Measurements from ENCODE around the gene VGLL3.

The VGLL3 gene

DNA sequence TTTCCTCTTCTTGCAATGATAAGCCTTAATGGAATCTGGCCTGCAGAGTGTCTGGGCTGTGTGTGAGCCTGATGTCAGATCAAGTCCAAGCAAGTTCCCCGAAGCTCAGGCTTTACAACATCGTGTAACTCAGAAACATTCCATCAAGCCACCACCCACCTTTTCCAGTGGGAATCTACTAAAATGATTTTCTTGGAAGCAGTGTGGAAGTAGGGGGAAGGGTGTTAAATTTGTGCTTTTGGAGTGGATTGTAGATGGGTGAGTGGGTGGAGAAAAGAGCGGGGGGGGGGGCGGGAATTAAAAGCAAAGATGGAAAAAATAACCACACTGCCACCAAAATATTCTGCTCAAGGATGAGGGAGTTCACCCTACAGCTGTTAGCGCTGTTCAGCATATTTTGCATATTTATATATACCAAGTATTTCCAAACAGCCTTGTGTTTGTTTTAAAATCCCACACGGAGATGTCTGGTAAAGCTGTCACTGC, 53.6 kb downstream of the VGLL3 start:
- no peaks in the 10 kb centered on the region for H3K36me3 ChIP-seq (ENCODE audit: insufficient read depth, low read length)
- no peak for TF ChIP-seq POLR2AphosphoS5 (IDR thresholded peaks at IDR 0.05; ENCODE audit: borderline replicate concordance, low read depth, low read length)
- TF ChIP-seq EZH2 (IDR thresholded peaks at IDR 0.05): no peak
- TF ChIP-seq FOXP2 (optimal IDR thresholded peaks at IDR 0.05; ENCODE audit: control extremely low read depth, extremely low read length, insufficient read depth): no peak
- no peak for DNase-seq (ENCODE audit: low read depth, low spot score)

DNA sequence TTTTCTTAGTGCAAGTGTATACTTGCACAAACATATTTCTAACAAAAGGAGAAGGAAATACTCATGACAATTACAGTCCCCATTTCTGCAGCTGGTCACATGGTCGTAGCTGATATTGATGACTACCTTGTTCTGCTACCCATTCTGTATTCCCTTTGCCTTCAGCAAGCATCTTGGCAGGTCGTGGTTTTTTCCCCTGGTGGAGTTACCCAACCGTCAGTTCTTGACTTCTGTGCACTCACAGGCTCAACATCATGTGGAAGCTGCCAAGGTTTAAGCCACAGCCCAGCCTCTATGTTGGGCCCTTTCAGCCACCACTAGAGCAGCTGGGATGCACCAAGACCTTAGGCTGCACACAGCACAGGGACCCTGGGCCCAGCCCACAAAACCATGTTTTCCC, 56.1 kb downstream of the VGLL3 start:
- TF ChIP-seq EZH2 (IDR thresholded peaks at IDR 0.05): no peak
- H3K36me3 ChIP-seq (ENCODE audit: insufficient read depth, low read length): no peaks in the 10 kb centered on the region
- no peak overlapping the region for H3K4me3 ChIP-seq
- H3K9ac ChIP-seq (ENCODE audit: insufficient read length): no peak overlapping the region
- no peaks in the 10 kb centered on the region for H3K9me3 ChIP-seq (ENCODE audit: low read depth, low read length)
- H3K27ac ChIP-seq: no peak overlapping the region
- DNase-seq (ENCODE audit: low read depth, low spot score): no peak

More for the DNA sequence above, 53.6 kb downstream of the VGLL3 start:
- Histone ChIP-seq H3K9ac (ENCODE audit: insufficient read length) (no peak overlapping the region), H3K27ac (no peak overlapping the region), H3K4me3 (no peak overlapping the region), H3K9me3 (ENCODE audit: low read depth, low read length) (no peaks in the 10 kb centered on the region)

DNA sequence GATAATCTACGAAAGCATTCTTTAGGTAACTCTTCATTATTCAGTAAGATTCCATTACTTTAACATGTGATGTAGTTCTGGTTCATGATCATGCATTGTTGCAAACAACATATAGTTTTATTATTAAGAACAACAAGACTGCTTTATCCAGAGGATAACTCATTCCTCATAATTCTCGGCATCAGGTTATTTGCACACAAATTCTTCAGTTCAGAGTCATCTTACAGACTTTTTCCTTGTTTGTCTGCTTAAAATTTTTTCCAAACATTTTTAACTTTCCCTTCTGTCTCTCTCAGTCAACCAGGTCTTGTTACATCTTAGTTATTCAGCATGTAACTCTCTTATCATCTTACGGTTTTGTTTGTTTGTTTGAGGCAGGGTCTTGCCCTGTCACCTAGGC, 60.1 kb downstream of the VGLL3 start:
- no peak for TF ChIP-seq POLR2AphosphoS5 (IDR thresholded peaks at IDR 0.05; ENCODE audit: borderline replicate concordance, low read depth, low read length)
- TF ChIP-seq FOXP2 (optimal IDR thresholded peaks at IDR 0.05; ENCODE audit: control extremely low read depth, extremely low read length, insufficient read depth): no peak
- TF ChIP-seq EZH2 (IDR thresholded peaks at IDR 0.05): no peak
- no peak overlapping the region for H3K4me3 ChIP-seq
- H3K27ac ChIP-seq: no peak overlapping the region
- H3K36me3 ChIP-seq (ENCODE audit: insufficient read depth, low read length): no peaks in the 10 kb centered on the region
- no peaks in the 10 kb centered on the region for H3K9me3 ChIP-seq (ENCODE audit: low read depth, low read length)
- H3K9ac ChIP-seq (ENCODE audit: insufficient read length): no peak overlapping the region
- DNase-seq (ENCODE audit: low read depth, low spot score): no peak

DNA sequence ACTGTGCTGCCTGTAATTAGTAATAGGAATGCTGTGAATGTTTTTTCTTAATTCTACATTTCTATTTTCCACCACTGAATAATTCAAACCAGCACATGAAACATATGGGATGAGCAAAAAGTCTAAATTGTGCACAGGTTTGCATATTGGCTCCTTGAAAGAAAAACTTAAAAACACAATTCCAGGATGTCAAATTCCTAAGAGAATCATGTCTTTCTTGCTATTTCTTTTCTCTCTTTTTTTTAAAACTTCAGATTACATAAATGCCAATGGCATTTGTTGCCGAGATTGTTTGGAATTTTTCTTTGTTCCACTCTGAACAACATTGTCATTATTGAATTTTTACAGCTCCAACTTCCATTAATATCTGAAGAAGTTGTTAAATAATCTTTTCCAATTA, 60.8 kb downstream of the VGLL3 start:
- TF ChIP-seq POLR2AphosphoS5 (IDR thresholded peaks at IDR 0.05; ENCODE audit: borderline replicate concordance, low read depth, low read length) (no peak), EZH2 (IDR thresholded peaks at IDR 0.05) (no peak)
- Histone ChIP-seq H3K27ac (no peak overlapping the region), H3K4me3 (no peak overlapping the region), H3K9me3 (ENCODE audit: low read depth, low read length) (no peaks in the 10 kb centered on the region), H3K36me3 (ENCODE audit: insufficient read depth, low read length) (no peaks in the 10 kb centered on the region), H3K9ac (ENCODE audit: insufficient read length) (no peak overlapping the region)
- no peak for DNase-seq (ENCODE audit: low read depth, low spot score)

DNA sequence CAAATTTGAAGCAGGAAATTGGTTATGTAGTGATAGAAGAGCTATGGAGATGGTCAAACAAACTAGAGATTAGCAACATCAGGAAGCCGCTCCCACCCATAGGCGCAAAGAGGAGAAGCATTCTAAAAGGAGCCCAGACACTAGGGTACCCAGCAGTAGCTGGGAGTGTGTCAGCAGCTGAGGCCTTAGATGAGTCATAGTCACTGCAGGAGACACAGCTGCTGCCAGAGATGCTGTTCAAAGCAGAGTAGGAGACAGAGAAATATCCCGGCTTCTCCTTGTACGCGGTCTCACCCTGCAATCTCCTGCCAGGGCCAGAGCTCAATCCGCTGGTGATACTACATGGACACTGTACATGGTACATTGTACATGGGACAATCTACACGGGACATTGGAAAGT, 61.9 kb downstream of the VGLL3 start:
- no peak for TF ChIP-seq FOXP2 (optimal IDR thresholded peaks at IDR 0.05; ENCODE audit: control extremely low read depth, extremely low read length, insufficient read depth)
- TF ChIP-seq EZH2 (IDR thresholded peaks at IDR 0.05): no peak
- no peak for TF ChIP-seq POLR2AphosphoS5 (IDR thresholded peaks at IDR 0.05; ENCODE audit: borderline replicate concordance, low read depth, low read length)
- Histone ChIP-seq H3K27ac (no peak overlapping the region), H3K36me3 (ENCODE audit: insufficient read depth, low read length) (no peaks in the 10 kb centered on the region), H3K9me3 (ENCODE audit: low read depth, low read length) (no peaks in the 10 kb centered on the region), H3K9ac (ENCODE audit: insufficient read length) (no peak overlapping the region), H3K4me3 (no peak overlapping the region)
- DNase-seq (ENCODE audit: low read depth, low spot score): no peak

DNA sequence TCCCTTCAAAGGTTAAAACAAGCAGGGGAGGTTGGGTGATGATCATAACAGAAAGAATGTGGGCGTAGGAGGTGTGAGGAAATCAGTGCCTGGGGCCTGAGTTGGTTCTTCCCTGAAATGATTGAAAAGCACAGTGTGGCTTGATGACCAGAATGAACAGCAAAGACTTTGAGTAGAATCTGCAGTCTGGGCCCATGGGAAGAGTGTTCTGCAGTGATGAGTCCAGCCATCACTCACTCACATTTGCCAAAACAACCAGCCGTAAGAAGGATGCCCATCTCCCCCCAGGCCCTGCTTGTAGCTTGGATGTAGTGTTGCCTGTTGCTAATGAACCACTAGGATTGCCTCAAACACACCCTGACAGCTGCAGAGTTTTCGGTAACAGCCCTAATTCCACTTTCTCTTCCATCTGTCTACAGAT, 67.9 kb downstream of the VGLL3 start:
- Histone ChIP-seq H3K36me3 (ENCODE audit: insufficient read depth, low read length) (no peaks in the 10 kb centered on the region), H3K9ac (ENCODE audit: insufficient read length) (no peak overlapping the region), H3K9me3 (ENCODE audit: low read depth, low read length) (no peaks in the 10 kb centered on the region), H3K4me3 (no peak overlapping the region), H3K27ac (no peak overlapping the region)
- TF ChIP-seq FOXP2 (optimal IDR thresholded peaks at IDR 0.05; ENCODE audit: control extremely low read depth, extremely low read length, insufficient read depth) (no peak), EZH2 (IDR thresholded peaks at IDR 0.05) (no peak), POLR2AphosphoS5 (IDR thresholded peaks at IDR 0.05; ENCODE audit: borderline replicate concordance, low read depth, low read length) (no peak)
- DNase-seq (ENCODE audit: low read depth, low spot score): no peak

DNA sequence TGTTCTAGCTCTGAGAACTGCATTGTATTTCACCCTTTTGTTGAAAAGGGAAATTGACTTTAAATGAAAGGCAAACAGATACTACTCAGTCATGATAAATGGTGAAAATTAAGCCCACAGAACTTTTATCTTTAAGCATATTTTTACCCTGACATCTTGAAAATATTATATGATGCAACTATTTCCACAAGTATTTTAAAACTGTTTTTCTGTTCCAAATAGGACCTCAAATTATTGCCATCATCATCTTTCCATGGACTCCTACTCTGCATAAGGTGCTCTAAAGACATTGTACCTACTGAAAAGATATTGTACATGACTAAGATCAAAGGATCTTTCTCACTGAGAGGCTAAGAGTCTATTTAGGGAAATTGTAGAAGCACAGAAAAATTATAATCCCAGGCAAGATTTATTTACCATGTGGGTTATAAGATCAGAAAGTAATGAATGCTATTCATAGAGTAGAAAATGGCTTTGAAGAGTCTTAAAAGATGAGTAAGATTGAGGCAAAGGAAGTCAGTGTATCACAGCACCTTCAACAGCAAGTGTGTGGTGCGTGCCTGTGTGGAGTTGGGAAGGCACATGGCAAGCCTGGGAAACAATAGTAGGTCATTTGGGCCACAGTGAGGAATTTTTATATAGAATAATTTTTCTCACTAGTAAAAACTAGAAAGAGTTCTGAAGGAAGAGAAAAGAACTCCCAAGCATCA, 68.8 kb downstream of the VGLL3 start:
- no peak overlapping the region for H3K9ac ChIP-seq (ENCODE audit: insufficient read length)
- no peaks in the 10 kb centered on the region for H3K9me3 ChIP-seq (ENCODE audit: low read depth, low read length)
- H3K27ac ChIP-seq: no peak overlapping the region
- H3K4me3 ChIP-seq: no peak overlapping the region
- no peaks in the 10 kb centered on the region for H3K36me3 ChIP-seq (ENCODE audit: insufficient read depth, low read length)
- DNase-seq (ENCODE audit: low read depth, low spot score): no peak
- TF ChIP-seq FOXP2 (optimal IDR thresholded peaks at IDR 0.05; ENCODE audit: control extremely low read depth, extremely low read length, insufficient read depth) (no peak), EZH2 (IDR thresholded peaks at IDR 0.05) (no peak), POLR2AphosphoS5 (IDR thresholded peaks at IDR 0.05; ENCODE audit: borderline replicate concordance, low read depth, low read length) (no peak)

DNA sequence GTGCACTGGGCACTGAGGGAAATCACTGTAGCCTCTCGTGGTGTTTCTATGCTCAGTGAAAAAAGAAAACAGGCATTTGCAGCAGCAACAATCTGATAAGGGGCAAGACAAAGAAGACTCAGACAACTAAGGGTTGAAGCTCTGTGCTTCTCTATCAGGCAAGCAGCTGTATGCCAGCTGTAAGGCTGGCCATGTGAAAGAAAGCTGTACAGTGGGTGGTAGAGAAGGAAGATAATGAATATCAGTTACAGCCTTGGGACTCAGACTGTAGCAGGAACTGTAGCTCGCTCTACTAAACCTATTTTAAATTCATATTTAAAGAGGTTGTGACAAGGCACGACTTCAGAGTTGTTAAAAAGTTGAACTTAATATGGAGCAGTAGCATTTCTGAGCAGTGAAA, 76.3 kb downstream of the VGLL3 start:
- no peak overlapping the region for H3K27ac ChIP-seq
- no peak for DNase-seq (ENCODE audit: low read depth, low spot score)
- TF ChIP-seq FOXP2 (optimal IDR thresholded peaks at IDR 0.05; ENCODE audit: control extremely low read depth, extremely low read length, insufficient read depth): no peak
- no peak for TF ChIP-seq EZH2 (IDR thresholded peaks at IDR 0.05)
- TF ChIP-seq POLR2AphosphoS5 (IDR thresholded peaks at IDR 0.05; ENCODE audit: borderline replicate concordance, low read depth, low read length): no peak
- H3K4me3 ChIP-seq: no peak overlapping the region
- H3K36me3 ChIP-seq (ENCODE audit: insufficient read depth, low read length): no peaks in the 10 kb centered on the region
- H3K9ac ChIP-seq (ENCODE audit: insufficient read length): no peak overlapping the region
- no peaks in the 10 kb centered on the region for H3K9me3 ChIP-seq (ENCODE audit: low read depth, low read length)

DNA sequence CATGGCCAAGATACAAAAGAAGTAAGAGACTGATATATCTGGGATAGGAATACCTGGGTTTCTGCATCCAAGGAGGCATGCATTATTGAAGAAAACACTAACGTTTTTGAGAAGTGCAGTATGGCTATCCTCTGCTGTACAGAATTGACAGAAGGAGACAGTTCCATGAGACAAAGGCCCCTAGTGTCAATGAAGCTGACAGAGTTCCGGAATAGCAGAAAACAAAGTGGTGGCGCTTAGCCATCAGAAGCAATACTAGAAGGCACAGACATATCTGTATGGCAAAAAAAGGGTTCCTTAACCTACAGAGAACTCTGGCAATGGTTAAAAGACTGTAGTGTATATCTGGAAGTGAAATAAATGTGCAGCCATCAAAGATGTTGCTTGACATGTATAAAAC, 77.8 kb downstream of the VGLL3 start:
- no peak for DNase-seq (ENCODE audit: low read depth, low spot score)
- Histone ChIP-seq H3K9me3 (ENCODE audit: low read depth, low read length) (no peaks in the 10 kb centered on the region), H3K27ac (no peak overlapping the region), H3K9ac (ENCODE audit: insufficient read length) (no peak overlapping the region), H3K4me3 (no peak overlapping the region), H3K36me3 (ENCODE audit: insufficient read depth, low read length) (no peaks in the 10 kb centered on the region)
- TF ChIP-seq EZH2 (IDR thresholded peaks at IDR 0.05) (no peak), POLR2AphosphoS5 (IDR thresholded peaks at IDR 0.05; ENCODE audit: borderline replicate concordance, low read depth, low read length) (no peak), FOXP2 (optimal IDR thresholded peaks at IDR 0.05; ENCODE audit: control extremely low read depth, extremely low read length, insufficient read depth) (no peak)

All from SK-N-MC (cell line).